Osteoblast (primary cell): ENCODE measurements around the gene MEX3C. TPM values are rescaled to one million over a fixed set of nuclear protein-coding genes. Genes with fewer than 3 reads are reported as not detected.
A peak's percentile ranks its signal among the peaks of the same experiment; 100 is the strongest.

Source experiments
- DNase-seq: peaks from one replicate; pipeline ENCODE4 v3.0.0; 2011; ENCODE audit warnings: low spot score, mixed read lengths; ENCODE audit not compliant: insufficient read length; ENCODE audit errors: missing footprints
- H2AFZ ChIP-seq: 2 replicates; pipeline ENCODE4 v1.6.0; 2011; ENCODE audit warnings: mild to moderate bottlenecking, low read length
- H3K27ac ChIP-seq: 2 replicates; pipeline ENCODE4 v1.5.1; 2011; ENCODE audit warnings: mild to moderate bottlenecking, low read depth, low read length, moderate library complexity
- H3K27me3 ChIP-seq: 2 replicates; pipeline ENCODE4 v1.6.0; 2012; ENCODE audit warnings: mild to moderate bottlenecking, control low read depth, inconsistent platforms, low read length, moderate library complexity; ENCODE audit not compliant: insufficient read depth
- H3K36me3 ChIP-seq: 2 replicates; pipeline ENCODE4 v1.5.1; 2011; ENCODE audit warnings: mild to moderate bottlenecking, low read length, control low read depth, moderate library complexity; ENCODE audit not compliant: insufficient read depth
- H3K4me1 ChIP-seq: 2 replicates; pipeline ENCODE4 v1.5.1; 2011; ENCODE audit warnings: mild to moderate bottlenecking, low read length, control low read depth, moderate library complexity; ENCODE audit not compliant: insufficient read depth
- H3K4me2 ChIP-seq: 2 replicates; pipeline ENCODE4 v1.6.0; 2011; ENCODE audit warnings: mild to moderate bottlenecking, low read length; ENCODE audit not compliant: insufficient read depth
- H3K4me3 ChIP-seq: fragments of 200-600 bp; sonication (generic); 3 replicates; pipeline ENCODE4 v1.5.1; 2012; ENCODE audit warnings: mild to moderate bottlenecking, low read length, inconsistent platforms; ENCODE audit not compliant: insufficient read depth
- H3K79me2 ChIP-seq: 2 replicates; pipeline ENCODE4 v1.6.0; 2012; ENCODE audit warnings: mild to moderate bottlenecking, low read length, control low read depth, inconsistent platforms; ENCODE audit not compliant: insufficient read depth
- H3K9me3 ChIP-seq: 2 replicates; pipeline ENCODE4 v1.5.1; 2011; ENCODE audit warnings: low read depth, low read length, control low read depth
- H4K20me1 ChIP-seq: 2 replicates; pipeline ENCODE4 v1.6.0; 2012; ENCODE audit warnings: mild to moderate bottlenecking, low read length, control low read depth; ENCODE audit not compliant: insufficient read depth
- CTCF ChIP-seq: IDR thresholded peaks from 2 replicates; pipeline ENCODE4 v1.5.1; 2011; ENCODE audit warnings: mild to moderate bottlenecking, low read depth, low read length, moderate library complexity; ENCODE audit errors: extremely low read depth
- total RNA-seq: library from RNA; depleted of rRNA; stranded (reverse); fragments of >200 nt; gene quantifications from 2 replicates; pipeline ENCODE4 v1.2.3, GENCODE V29; 2012

The MEX3C gene
- 36.5 and 41.6 TPM in 2 replicates for total RNA-seq

GRCh38 chr18:51197661-51198424 lies at the start of gene MEX3C:
Gene MEX3C, minus strand, starts transcription at chr18:51197681. Its CDS starts 361 bp downstream, at chr18:51197320.
- Histone ChIP-seq H3K27ac (peak within 1 kb of the TSS; percentile 88), H2AFZ (peak within 1 kb of the TSS; percentile 90), H3K79me2 (peaks cover 39% of the 10 kb centered on the region), H4K20me1 (peaks cover 31% of the 10 kb centered on the region), H3K4me2 (peak within 1 kb of the TSS; percentile 87), H3K27me3 (no peaks in the 10 kb centered on the region), H3K36me3 (no peaks in the 10 kb centered on the region), H3K4me1 (peaks cover 23% of the 10 kb centered on the region), H3K9me3 (no peaks in the 10 kb centered on the region), H3K4me3 (peak within 1 kb of the TSS; percentile 92)
- DNase-seq: peak; percentile 99
- TF ChIP-seq CTCF: no peak

GRCh38 chr18:51241226-51241625 lies 43.7 kb upstream of the MEX3C start:
- TF ChIP-seq CTCF: no peak

GRCh38 chr18:51236225-51236624 lies 38.7 kb upstream of the MEX3C start:
- Histone ChIP-seq H3K27me3 (no peaks in the 10 kb centered on the region), H3K4me3 (no peak overlapping the region), H3K79me2 (no peaks in the 10 kb centered on the region), H3K36me3 (no peaks in the 10 kb centered on the region), H3K27ac (no peak overlapping the region), H3K4me2 (no peak overlapping the region), H2AFZ (no peak overlapping the region), H3K9me3 (no peaks in the 10 kb centered on the region), H4K20me1 (no peaks in the 10 kb centered on the region), H3K4me1 (peaks cover 13% of the 10 kb centered on the region)
- DNase-seq: peak; percentile 82
- no peak for TF ChIP-seq CTCF

More at GRCh38 chr18:51241226-51241625, 43.7 kb upstream of the MEX3C start:
- no peak overlapping the region for H3K27ac ChIP-seq
- H4K20me1 ChIP-seq: no peaks in the 10 kb centered on the region
- no peaks in the 10 kb centered on the region for H3K36me3 ChIP-seq
- no peak overlapping the region for H3K4me3 ChIP-seq
- H3K4me2 ChIP-seq: no peak overlapping the region
- no peaks in the 10 kb centered on the region for H3K9me3 ChIP-seq
- H3K79me2 ChIP-seq: no peaks in the 10 kb centered on the region
- no peak for DNase-seq
- no peaks in the 10 kb centered on the region for H3K27me3 ChIP-seq
- no peak overlapping the region for H2AFZ ChIP-seq
- H3K4me1 ChIP-seq: no peaks in the 10 kb centered on the region

- H2AFZ ChIP-seq: no peak overlapping the region
- TF ChIP-seq CTCF: no peak
- H3K4me3 ChIP-seq: no peak overlapping the region
- DNase-seq: no peak
- no peaks in the 10 kb centered on the region for H4K20me1 ChIP-seq
- no peak overlapping the region for H3K27ac ChIP-seq
- no peaks in the 10 kb centered on the region for H3K79me2 ChIP-seq
- no peaks in the 10 kb centered on the region for H3K27me3 ChIP-seq
- peak overlapping the region; percentile 9 for H3K4me2 ChIP-seq
- H3K4me1 ChIP-seq: peaks cover 13% of the 10 kb centered on the region
- H3K36me3 ChIP-seq: no peaks in the 10 kb centered on the region
- H3K9me3 ChIP-seq: no peaks in the 10 kb centered on the region
Measured at GRCh38 chr18:51235009-51235789, 37.7 kb upstream of the MEX3C start.
